ENCODE results near the gene ZNF750.

ZNF750 gene

GRCh38 chr17:82788206-82789001, 51.4 kb downstream of the ZNF750 start:
- Histone ChIP-seq H3K9me3 (ENCODE audit: control insufficient read depth, insufficient read depth, low read depth, low read length) (no peaks in the 10 kb centered on the region), H3K36me3 (ENCODE audit: control insufficient read depth in 2 of 2, insufficient read depth in 1 of 2, low read length in 2 of 2) (peaks cover 8 to 21% of the 10 kb centered on the region in 2 experiments; a peak in 2 of 3 replicates), H3K4me3 (ENCODE audit: low read depth, low read length) (no peak overlapping the region), H3K27ac (ENCODE audit: extremely low read depth, low read depth, low read length) (no peak overlapping the region), H3K4me1 (ENCODE audit: control insufficient read depth, insufficient read depth, low read length) (no peaks in the 10 kb centered on the region)
- CTCF ChIA-PET, result interaction anchor here (1.2 kb wide), 1 partner anchor 97 kb away, joined by 4 read pairs; no protein-coding TSS in a partner anchor
- TF ChIP-seq TRIM28 (IDR thresholded peaks at IDR 0.05; ENCODE audit: borderline replicate concordance, low read length) (no peak), ZFP37 (tag by site-specific recombination; IDR thresholded peaks at IDR 0.05) (no peak), ZNF133 (tag by site-specific recombination; IDR thresholded peaks at IDR 0.05) (no peak), SCRT1 (tag by site-specific recombination; IDR thresholded peaks at IDR 0.05; ENCODE audit: borderline replicate concordance) (no peak), ZNF548 (tag by site-specific recombination; IDR thresholded peaks at IDR 0.05) (no peak), ZNF140 (tag by site-specific recombination; IDR thresholded peaks at IDR 0.05) (no peak), ZNF16 (tag by site-specific recombination; IDR thresholded peaks at IDR 0.05; ENCODE audit: low read depth) (no peak), REST (tag by site-specific recombination; IDR thresholded peaks at IDR 0.05) (no peak), ATF2 (tag by site-specific recombination; IDR thresholded peaks at IDR 0.05; ENCODE audit: low read depth) (no peak), TSHZ1 (tag by site-specific recombination; IDR thresholded peaks at IDR 0.05; ENCODE audit: borderline replicate concordance) (no peak), ZNF785 (tag by site-specific recombination; IDR thresholded peaks at IDR 0.05) (no peak), PRDM1 (tag by site-specific recombination; IDR thresholded peaks at IDR 0.05) (no peak), IKZF3 (tag by site-specific recombination; IDR thresholded peaks at IDR 0.05) (no peak), ZNF623 (tag by site-specific recombination; IDR thresholded peaks at IDR 0.05) (no peak), ZNF791 (tag by site-specific recombination; IDR thresholded peaks at IDR 0.05) (no peak), ZNF280C (tag by site-specific recombination; IDR thresholded peaks at IDR 0.05) (no peak), ZNF792 (tag by site-specific recombination; IDR thresholded peaks at IDR 0.05) (no peak), ZNF677 (tag by site-specific recombination; IDR thresholded peaks at IDR 0.05) (no peak)
- POLR2A ChIA-PET, result interaction anchor here (0.6 kb wide), 1 partner anchor 15 kb away, joined by 8 read pairs; no protein-coding TSS in a partner anchor

Data from HEK293 (cell line).